Epithelial cell of alveolus of lung (primary cell): ENCODE results near the gene ARSB. TPM values are rescaled to one million over a fixed set of nuclear protein-coding genes. Genes with fewer than 3 reads are reported as not detected.

Experiments
- total RNA-seq: library from RNA; depleted of rRNA; stranded (reverse); fragments of >200 nt; gene quantifications from 2 replicates; pipeline ENCODE4 v1.2.1, GENCODE V29; 2015

ARSB gene
- total RNA-seq: 17.8 and 26.2 TPM in 2 replicates

DNA sequence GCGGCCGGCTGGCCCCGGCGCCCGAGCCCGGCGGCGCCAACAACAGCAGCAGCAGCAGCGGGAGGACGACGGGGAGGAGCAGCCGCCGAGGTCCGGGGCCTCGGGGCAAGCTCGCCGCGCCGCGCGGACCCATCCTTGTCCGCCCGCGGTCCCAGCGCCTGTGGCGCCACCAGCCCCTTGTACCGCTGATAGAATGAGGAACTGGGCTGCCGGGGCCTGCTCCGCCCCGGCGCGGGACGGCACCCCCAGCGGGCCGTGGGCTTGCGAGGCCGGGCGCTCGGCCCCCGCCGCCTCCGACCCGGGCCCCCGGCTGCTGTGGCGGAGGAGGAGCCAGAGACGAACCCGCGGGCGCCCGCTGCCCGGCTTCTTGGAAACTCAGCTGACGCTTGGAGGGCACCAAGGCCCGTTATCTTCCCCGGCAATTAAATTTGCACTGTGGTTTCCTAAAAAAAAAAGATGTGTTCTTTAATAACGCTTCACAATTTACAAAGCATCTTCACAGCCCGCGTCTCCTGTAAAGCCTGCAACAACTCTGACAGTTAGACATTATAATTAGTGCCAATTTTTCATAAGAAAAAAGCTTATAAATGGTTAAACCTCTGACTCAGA, at the start of gene ARSB:
Gene ARSB (minus strand): TSS at position 195 of the 609 bp plus-strand sequence. CDS start 62 bp downstream, at position 133.

Other genes with a start within 250 kb of the ARSB start
- 0.72 and 1.2 TPM in 2 replicates for gene DMGDH, start 84.4 kb upstream of the ARSB start, total RNA-seq
- gene BHMT2, start 84.5 kb upstream of the ARSB start, total RNA-seq: 1.2 and 3.2 TPM in 2 replicates
- 0.52 TPM in 1 of 2 replicates, not detected in the other for gene BHMT, start 126.5 kb upstream of the ARSB start, total RNA-seq